ENCODE measurements around the gene GP9. TPM values are rescaled to one million over a fixed set of nuclear protein-coding genes. Genes with fewer than 3 reads are reported as not detected.

Gene GP9
- total RNA-seq, 1 donor from 2014 or later = not detected

DNA sequence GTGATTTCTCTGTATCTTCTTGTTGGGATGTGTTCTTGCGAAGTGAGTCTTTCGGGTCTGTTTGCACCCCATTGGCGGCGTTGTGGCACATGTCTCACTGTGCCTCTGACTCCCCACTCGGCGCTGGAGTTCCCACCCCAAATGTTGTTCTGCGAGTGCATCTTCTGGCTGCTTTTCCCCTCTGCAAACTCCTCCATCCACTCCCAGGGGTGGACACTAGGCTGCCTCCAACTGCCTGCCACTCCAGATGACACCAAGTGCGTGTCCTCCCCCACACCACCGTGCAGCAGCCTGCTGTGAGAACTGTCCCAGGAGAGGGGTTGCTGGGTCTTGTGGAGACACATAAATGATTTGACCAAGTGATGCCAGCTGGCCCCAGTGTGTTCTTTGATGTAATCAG, 41.8 kb upstream of the GP9 start:
- TF ChIP-seq POLR2AphosphoS5 (IDR thresholded peaks at IDR 0.05; ENCODE audit: insufficient read depth in 1 of 2, low read depth in 1 of 2) (no peak), POLR2A (IDR thresholded peaks at IDR 0.05) (no peak)
- TF ChIP-seq, protein P1, sequence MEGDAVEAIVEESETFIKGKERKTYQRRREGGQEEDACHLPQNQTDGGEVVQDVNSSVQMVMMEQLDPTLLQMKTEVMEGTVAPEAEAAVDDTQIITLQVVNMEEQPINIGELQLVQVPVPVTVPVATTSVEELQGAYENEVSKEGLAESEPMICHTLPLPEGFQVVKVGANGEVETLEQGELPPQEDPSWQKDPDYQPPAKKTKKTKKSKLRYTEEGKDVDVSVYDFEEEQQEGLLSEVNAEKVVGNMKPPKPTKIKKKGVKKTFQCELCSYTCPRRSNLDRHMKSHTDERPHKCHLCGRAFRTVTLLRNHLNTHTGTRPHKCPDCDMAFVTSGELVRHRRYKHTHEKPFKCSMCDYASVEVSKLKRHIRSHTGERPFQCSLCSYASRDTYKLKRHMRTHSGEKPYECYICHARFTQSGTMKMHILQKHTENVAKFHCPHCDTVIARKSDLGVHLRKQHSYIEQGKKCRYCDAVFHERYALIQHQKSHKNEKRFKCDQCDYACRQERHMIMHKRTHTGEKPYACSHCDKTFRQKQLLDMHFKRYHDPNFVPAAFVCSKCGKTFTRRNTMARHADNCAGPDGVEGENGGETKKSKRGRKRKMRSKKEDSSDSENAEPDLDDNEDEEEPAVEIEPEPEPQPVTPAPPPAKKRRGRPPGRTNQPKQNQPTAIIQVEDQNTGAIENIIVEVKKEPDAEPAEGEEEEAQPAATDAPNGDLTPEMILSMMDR (IDR thresholded peaks at IDR 0.05) = no peak
- intact Hi-C loops (cut with DNase I) = no loop called here
- H3K4me1 ChIP-seq = peaks cover 46% of the 10 kb centered on the region

DNA sequence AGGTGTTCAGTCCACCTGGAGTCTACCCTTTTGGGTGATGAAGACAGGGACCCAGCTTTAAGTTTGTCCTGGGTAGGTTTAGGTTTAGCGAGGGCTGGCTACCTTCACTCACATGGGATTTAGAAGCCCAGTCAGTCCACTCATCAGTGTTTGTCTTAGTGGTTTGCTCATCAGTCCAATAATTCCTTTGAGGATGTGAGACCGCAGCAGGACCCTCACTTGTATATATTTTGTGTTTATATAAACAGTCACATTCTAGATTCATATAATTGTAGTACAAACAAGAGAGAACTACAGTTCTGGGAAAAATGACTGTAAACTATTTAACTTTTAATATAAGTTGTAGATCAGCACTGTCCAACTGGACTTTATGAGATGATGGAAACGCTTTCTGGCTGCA, 41.3 kb upstream of the GP9 start:
- Histone ChIP-seq H3K36me3 (no peaks in the 10 kb centered on the region), H3K27ac (no peak overlapping the region), H3K27me3 (no peaks in the 10 kb centered on the region), H3K4me3 (no peak overlapping the region), H3K9me3 (no peaks in the 10 kb centered on the region), H3K4me1 (peaks cover 50% of the 10 kb centered on the region)
- no peak for DNase-seq (ENCODE audit: extremely low spot score in 2 of 2)
- intact Hi-C loops (cut with DNase I) = no loop called here
- TF ChIP-seq POLR2AphosphoS5 (IDR thresholded peaks at IDR 0.05; ENCODE audit: insufficient read depth in 1 of 2, low read depth in 1 of 2) (no peak), POLR2A (IDR thresholded peaks at IDR 0.05) (no peak)
- TF ChIP-seq, protein P1 (IDR thresholded peaks at IDR 0.05) = no peak

More for the DNA sequence above, 41.8 kb upstream of the GP9 start:
- no peaks in the 10 kb centered on the region for H3K9me3 ChIP-seq
- DNase-seq (ENCODE audit: extremely low spot score in 2 of 2) = no peak
- H3K27ac ChIP-seq = no peak overlapping the region
- no peaks in the 10 kb centered on the region for H3K27me3 ChIP-seq
- no peak overlapping the region for H3K4me3 ChIP-seq
- H3K36me3 ChIP-seq = no peaks in the 10 kb centered on the region

DNA sequence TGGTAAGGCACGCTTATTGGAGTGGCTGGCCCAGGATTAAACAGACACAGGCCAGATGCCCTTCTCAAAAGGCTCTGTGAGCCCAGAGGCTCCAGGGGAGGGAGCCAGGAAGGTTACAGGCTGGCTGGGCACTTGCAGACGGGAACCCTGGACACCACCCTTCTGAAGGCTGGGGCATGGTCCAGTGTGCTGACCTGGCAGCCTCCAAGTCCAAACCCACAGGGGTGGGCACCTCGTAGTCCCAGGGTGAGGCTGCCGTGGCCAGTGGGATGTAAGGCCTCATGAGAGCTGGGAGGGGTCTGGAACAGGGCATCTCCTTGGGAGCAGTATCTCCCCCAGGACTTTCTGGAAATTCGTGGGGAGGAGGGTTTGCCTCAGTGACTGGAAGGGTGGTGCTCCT, 39.9 kb upstream of the GP9 start:
- intact Hi-C loops (cut with DNase I) = no loop called here
- Histone ChIP-seq H3K27ac (no peak overlapping the region), H3K27me3 (no peaks in the 10 kb centered on the region), H3K4me1 (peaks cover 54% of the 10 kb centered on the region), H3K9me3 (no peaks in the 10 kb centered on the region), H3K36me3 (no peaks in the 10 kb centered on the region), H3K4me3 (no peak overlapping the region)
- TF ChIP-seq, protein P1 (IDR thresholded peaks at IDR 0.05) = no peak
- no peak for TF ChIP-seq POLR2AphosphoS5 (IDR thresholded peaks at IDR 0.05; ENCODE audit: insufficient read depth in 1 of 2, low read depth in 1 of 2)
- TF ChIP-seq POLR2A (IDR thresholded peaks at IDR 0.05) = no peak
- no peak for DNase-seq (ENCODE audit: extremely low spot score in 2 of 2)

DNA sequence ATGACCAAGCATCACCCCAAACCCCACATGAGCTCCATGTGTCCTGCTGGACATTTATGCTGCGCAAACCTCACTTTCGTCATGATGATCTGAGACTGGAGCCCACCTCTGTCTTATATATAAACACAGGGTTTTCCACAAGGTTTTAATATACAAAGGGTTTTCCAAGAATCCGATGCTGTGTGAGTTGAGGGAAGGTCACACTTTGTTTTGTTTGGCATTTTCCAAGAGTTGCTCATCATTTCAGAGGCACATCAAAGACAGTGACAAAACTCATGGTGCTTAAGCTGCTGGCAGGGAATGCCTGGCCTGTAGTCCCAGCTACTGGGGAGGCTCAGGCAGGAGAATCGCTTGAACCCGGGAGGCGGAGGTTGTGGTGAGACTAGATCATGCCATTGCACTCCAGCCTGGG, 39.4 kb upstream of the GP9 start:
- DNase-seq (ENCODE audit: extremely low spot score in 2 of 2) = no peak
- no peak overlapping the region for H3K27ac ChIP-seq
- H3K36me3 ChIP-seq = no peaks in the 10 kb centered on the region
- H3K27me3 ChIP-seq = no peaks in the 10 kb centered on the region
- intact Hi-C loops (cut with DNase I) = no loop called here
- no peaks in the 10 kb centered on the region for H3K9me3 ChIP-seq
- TF ChIP-seq POLR2AphosphoS5 (IDR thresholded peaks at IDR 0.05; ENCODE audit: insufficient read depth in 1 of 2, low read depth in 1 of 2) = no peak
- TF ChIP-seq, protein P1 (IDR thresholded peaks at IDR 0.05) = no peak
- no peak for TF ChIP-seq POLR2A (IDR thresholded peaks at IDR 0.05)
- H3K4me1 ChIP-seq = peaks cover 54% of the 10 kb centered on the region
- H3K4me3 ChIP-seq = no peak overlapping the region

DNA sequence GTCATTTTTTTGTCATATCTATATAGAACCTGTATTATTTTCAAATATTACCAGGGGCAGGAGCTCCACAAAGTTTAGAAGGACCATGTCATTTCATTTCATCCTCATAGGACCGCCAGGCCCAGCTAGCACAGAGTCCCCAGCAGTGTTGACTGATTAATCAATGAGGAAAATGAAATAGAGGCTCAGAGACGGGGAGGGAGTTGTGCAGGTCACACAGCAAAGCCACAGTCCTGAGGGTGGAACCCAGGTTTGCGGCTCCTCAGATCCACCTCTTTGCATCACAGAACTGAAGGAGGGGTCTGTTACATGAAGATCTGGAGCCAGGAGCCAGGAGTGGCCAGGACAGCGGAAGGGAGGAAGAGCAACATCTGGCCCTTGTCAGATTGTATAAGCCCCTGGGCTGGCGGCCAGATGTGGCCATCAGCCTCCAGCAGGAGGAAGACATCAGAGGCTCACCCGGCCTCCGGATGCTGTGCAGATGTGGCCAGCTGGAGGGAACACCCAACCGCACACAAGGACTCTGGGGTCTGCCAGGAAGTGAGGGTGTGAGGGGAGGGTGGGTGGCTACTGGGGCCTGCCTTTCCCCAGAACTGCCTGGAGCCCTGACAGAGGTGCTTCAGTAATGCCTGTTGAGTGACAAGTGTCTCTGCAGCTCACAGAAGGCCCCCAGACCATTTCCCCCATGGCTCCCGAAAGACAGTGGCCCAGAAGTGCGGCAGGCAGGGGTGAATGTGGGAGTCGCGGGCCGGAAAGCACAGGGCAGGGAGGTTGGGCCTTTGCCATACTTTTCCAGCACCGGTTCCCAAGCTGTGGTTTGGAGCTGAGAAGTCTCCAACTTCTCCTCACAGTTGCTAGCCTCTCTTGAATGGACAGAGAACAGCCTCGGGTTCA, 38.2 kb upstream of the GP9 start:
- no peak overlapping the region for H3K4me3 ChIP-seq
- peak in 1 of 2 donors; percentile 84 for TF ChIP-seq POLR2AphosphoS5 (IDR thresholded peaks at IDR 0.05; ENCODE audit: insufficient read depth in 1 of 2, low read depth in 1 of 2)
- TF ChIP-seq, protein P1 (IDR thresholded peaks at IDR 0.05) = no peak
- H3K9me3 ChIP-seq = no peaks in the 10 kb centered on the region
- peaks cover 53% of the 10 kb centered on the region for H3K4me1 ChIP-seq
- intact Hi-C loops (cut with DNase I) = no loop called here
- H3K27ac ChIP-seq = peak overlapping the region; percentile 31
- no peaks in the 10 kb centered on the region for H3K27me3 ChIP-seq
- no peaks in the 10 kb centered on the region for H3K36me3 ChIP-seq
- no peak for DNase-seq (ENCODE audit: extremely low spot score in 2 of 2)

All from vagina (tissue), 2 donors.